ENCODE data around the gene SYTL5.

SYTL5 gene

DNA sequence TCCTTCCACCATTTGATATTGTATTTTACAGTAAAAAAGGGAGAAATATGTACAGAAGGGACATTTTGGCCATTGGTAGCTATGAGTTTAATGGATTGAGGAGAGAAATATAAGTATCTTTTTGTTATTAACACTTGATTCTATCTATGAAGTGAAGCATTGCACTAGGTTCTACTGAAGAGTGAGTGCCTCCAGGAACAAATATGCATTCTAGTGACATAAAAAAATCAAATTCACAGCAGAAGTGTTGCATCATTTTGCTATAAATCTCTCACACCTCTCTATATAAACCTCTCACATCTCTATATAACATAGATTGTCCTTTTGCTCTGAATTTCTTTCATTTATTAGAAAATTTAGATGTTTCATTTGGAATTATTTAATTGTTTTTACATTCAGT lies 425 bp downstream of the SYTL5 start:
- no peak for TF ChIP-seq Cebpa-rat (IDR thresholded peaks at IDR 0.05)
- no peaks in the 10 kb centered on the region for H3K27me3 ChIP-seq
- H3K9ac ChIP-seq: no peak overlapping the region
- H4K20me1 ChIP-seq: no peaks in the 10 kb centered on the region
- no peak overlapping the region for H3K27ac ChIP-seq
- no peak overlapping the region for H3K4me2 ChIP-seq
- H3K4me3 ChIP-seq: no peak overlapping the region
- peaks cover 0 to 25% (median 14%) of the 10 kb centered on the region in 11 experiments; a peak in 14 of 22 replicates for H3K9me3 ChIP-seq (replicated peaks in 1 of 11)
- H3K36me3 ChIP-seq: no peaks in the 10 kb centered on the region
- no peaks in the 10 kb centered on the region for H3K4me1 ChIP-seq

DNA sequence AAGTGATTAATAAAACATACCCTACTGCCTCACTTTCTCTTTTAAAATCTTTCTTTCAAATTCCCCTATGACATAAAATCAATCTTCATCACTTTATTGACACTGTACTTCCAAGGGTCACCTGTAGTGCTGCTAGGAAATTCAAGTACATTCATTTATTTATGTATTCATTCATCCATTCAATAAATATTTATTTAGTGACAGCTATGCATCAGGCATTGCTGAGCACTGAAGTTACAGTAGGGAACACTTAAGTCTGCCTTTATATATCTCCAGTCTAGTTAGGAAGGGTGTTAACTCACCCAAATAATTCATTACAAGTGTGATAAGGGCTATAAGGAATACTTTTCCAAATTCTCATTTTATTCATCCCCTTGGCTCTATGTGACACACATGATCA lies 2.3 kb downstream of the SYTL5 start:
- Histone ChIP-seq H3K9me3 (replicated peaks in 1 of 11) (peaks cover 0 to 22% (median 14%) of the 10 kb centered on the region in 11 experiments; a peak in 14 of 22 replicates), H3K4me2 (no peak overlapping the region), H4K20me1 (no peaks in the 10 kb centered on the region), H3K27ac (no peak overlapping the region), H3K27me3 (no peaks in the 10 kb centered on the region), H3K4me3 (no peak overlapping the region), H3K9ac (no peak overlapping the region), H3K36me3 (no peaks in the 10 kb centered on the region), H3K4me1 (no peaks in the 10 kb centered on the region)
- no peak for TF ChIP-seq Cebpa-rat (IDR thresholded peaks at IDR 0.05)

DNA sequence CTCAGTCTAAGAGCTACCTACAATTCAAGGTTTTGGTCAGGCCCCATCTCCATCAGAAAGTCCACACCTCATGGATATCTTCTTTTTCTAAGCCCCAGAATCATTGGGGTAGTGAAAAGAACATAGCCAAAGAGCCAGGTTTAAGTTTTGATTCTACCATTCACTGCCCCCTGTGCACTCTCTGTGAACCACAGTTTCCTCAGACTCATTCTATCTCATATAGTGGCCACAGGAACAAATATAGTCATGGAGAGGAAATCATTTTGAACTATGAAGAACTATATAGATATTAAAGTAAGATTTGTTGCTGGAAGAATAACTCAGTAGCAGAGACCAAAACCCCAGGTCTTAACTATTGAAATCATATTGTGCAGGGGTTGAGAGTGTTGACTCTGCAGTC lies 3.3 kb downstream of the SYTL5 start:
- H3K9me3 ChIP-seq (replicated peaks in 1 of 11): peaks cover 0 to 13% (median 8%) of the 10 kb centered on the region in 11 experiments; a peak in 14 of 22 replicates
- no peaks in the 10 kb centered on the region for H4K20me1 ChIP-seq
- no peak for TF ChIP-seq Cebpa-rat (IDR thresholded peaks at IDR 0.05)
- H3K4me3 ChIP-seq: no peak overlapping the region
- H3K4me1 ChIP-seq: no peaks in the 10 kb centered on the region
- no peak overlapping the region for H3K9ac ChIP-seq
- no peak overlapping the region for H3K4me2 ChIP-seq
- H3K36me3 ChIP-seq: no peaks in the 10 kb centered on the region
- H3K27me3 ChIP-seq: no peaks in the 10 kb centered on the region
- H3K27ac ChIP-seq: no peak overlapping the region

DNA sequence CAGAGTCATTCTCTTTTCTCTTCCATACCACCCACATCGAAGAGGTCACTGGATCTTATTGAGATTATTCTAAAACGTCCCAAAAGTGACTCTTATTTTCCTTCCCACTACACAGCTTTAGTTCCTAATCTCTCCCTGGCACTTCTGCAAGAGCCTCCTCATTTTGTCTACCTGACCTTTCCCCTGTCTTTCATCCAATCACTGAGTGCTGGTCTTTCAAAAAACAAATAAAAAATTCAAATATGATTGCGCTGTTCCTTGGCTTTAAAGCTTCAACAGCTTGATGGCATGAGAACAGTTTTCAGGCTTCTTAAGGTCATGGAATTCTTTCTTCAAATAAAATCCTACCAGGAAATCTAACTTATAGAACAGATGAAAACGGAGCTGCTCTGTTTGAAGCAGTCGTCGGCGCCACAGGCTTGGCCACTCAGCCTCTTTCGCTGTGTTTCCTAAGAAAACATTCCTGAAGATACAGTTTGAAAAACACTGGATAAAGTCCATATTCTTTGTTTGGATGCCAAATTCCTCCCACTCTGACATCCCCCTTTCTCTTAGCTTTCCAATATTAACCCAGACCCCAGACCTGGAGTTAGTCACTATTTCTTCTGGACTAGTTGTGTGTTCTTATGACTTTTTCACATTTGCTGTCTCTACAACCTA lies 12.5 kb downstream of the SYTL5 start:
- H3K27ac ChIP-seq: no peak overlapping the region
- H3K9me3 ChIP-seq (replicated peaks in 1 of 11): peaks cover 0 to 2% (median under 1%) of the 10 kb centered on the region in 11 experiments; a peak in 8 of 22 replicates
- H3K27me3 ChIP-seq: no peaks in the 10 kb centered on the region
- H3K9ac ChIP-seq: no peak overlapping the region
- H3K4me3 ChIP-seq: no peak overlapping the region
- TF ChIP-seq Cebpa-rat (IDR thresholded peaks at IDR 0.05): no peak
- H3K4me1 ChIP-seq: peaks cover 0 to 15% (median 8%) of the 10 kb centered on the region in 10 experiments; a peak in 11 of 20 replicates
- no peak overlapping the region for H3K4me2 ChIP-seq
- no peaks in the 10 kb centered on the region for H3K36me3 ChIP-seq
- no peaks in the 10 kb centered on the region for H4K20me1 ChIP-seq

DNA sequence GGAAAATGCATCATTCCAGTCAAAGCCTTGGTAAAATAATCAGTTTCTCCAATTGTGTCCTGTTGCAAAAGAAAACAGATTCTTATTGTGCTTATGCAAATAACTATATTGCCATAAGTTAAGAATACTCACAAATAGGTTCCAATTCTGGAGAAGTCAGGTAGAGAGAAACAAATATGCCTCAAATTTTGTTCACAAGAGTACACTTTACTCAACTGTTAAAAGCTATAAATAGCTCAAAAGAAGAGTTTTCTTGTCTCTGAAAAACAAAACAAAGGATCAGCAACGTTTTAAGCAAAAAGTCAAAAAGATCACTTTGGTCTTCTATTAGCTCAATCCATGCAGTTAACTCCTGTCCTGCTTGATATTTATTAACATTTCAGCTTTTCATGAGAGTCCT lies 21.9 kb downstream of the SYTL5 start:
- no peak for TF ChIP-seq Cebpa-rat (IDR thresholded peaks at IDR 0.05)
- no peaks in the 10 kb centered on the region for H3K36me3 ChIP-seq
- no peak overlapping the region for H3K27ac ChIP-seq
- no peak overlapping the region for H3K9ac ChIP-seq
- H3K4me2 ChIP-seq: no peak overlapping the region
- H3K9me3 ChIP-seq (replicated peaks in 1 of 11): peaks cover 12 to 33% (median 22%) of the 10 kb centered on the region in 11 experiments
- no peaks in the 10 kb centered on the region for H3K27me3 ChIP-seq
- no peak overlapping the region for H3K4me3 ChIP-seq
- peaks cover 0 to 3% (median 0%) of the 10 kb centered on the region in 10 experiments; a peak in 1 of 20 replicates for H3K4me1 ChIP-seq
- H4K20me1 ChIP-seq: no peaks in the 10 kb centered on the region

DNA sequence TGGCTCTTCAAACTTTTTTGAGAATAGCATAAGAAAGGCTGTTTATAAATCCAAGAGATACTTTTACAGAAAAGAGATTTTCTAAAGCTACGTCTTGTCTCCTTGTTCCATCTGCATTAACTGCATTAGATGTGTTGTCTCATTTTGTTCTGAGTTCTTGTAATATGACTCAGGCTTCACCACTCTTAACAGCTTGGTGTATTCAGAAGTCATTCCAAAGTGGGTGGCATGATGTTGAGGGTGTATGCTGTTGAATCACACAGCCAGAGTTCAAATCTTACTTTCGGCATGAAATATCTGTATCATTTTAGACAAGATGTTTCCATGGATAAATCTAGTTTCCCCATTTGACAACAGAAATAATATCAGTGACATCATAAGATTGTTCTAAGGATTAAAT lies 30.1 kb downstream of the SYTL5 start:
- no peak for TF ChIP-seq Cebpa-rat (IDR thresholded peaks at IDR 0.05)
- H3K4me2 ChIP-seq: no peak overlapping the region
- peaks cover 0 to 4% (median 0%) of the 10 kb centered on the region in 11 experiments; a peak in 1 of 22 replicates for H3K9me3 ChIP-seq (replicated peaks in 1 of 11)
- H3K36me3 ChIP-seq: no peaks in the 10 kb centered on the region
- H3K27ac ChIP-seq: no peak overlapping the region
- no peak overlapping the region for H3K4me3 ChIP-seq
- H3K4me1 ChIP-seq: no peaks in the 10 kb centered on the region
- H3K27me3 ChIP-seq: no peaks in the 10 kb centered on the region
- H3K9ac ChIP-seq: no peak overlapping the region
- no peaks in the 10 kb centered on the region for H4K20me1 ChIP-seq

DNA sequence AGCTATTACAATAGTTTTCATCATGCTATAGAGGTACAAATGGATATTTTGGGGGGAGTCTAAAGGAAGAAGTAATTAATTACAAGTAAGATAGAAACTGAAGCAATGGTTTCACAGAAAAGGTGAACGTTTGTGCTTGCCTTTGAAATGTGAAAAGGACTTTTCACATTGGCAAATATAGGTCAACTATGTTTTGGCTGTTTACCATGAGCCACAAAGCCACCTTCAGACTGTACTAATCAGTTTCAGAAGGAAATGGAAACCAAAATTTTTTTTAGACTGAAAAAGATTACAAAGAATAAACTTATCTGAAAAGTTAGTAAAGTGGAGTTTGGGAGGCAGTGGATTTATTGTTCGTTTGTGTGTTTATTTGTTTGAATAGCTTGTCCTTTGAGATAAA lies 32.1 kb downstream of the SYTL5 start:
- Histone ChIP-seq H3K4me1 (no peaks in the 10 kb centered on the region), H3K27ac (no peak overlapping the region), H3K9ac (no peak overlapping the region), H4K20me1 (no peaks in the 10 kb centered on the region), H3K9me3 (replicated peaks in 1 of 11) (peaks cover 0 to 4% (median 0%) of the 10 kb centered on the region in 11 experiments; a peak in 1 of 22 replicates), H3K4me2 (no peak overlapping the region), H3K27me3 (no peaks in the 10 kb centered on the region), H3K4me3 (no peak overlapping the region), H3K36me3 (no peaks in the 10 kb centered on the region)
- no peak for TF ChIP-seq Cebpa-rat (IDR thresholded peaks at IDR 0.05)

DNA sequence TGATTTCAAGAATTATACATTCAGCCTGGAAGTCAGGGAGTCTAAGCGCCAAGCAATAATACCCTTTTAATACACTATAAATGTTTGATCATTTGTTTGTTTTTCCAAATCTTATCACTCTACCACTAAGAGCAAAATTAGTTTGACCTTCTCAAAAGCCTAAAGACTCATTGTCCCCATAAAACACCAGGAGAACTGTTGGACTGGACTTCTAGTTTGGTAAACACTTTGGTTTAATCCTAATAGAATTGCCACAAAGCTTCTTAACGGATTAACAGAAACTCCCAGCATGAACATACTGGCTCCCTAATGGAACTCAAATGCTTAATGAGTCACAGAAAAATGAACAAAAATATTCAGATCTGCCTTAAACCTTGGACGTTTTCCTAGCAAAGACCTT lies 34.9 kb downstream of the SYTL5 start:
- Histone ChIP-seq H3K9me3 (replicated peaks in 1 of 11) (peaks cover 0 to 2% (median 0%) of the 10 kb centered on the region in 11 experiments; a peak in 2 of 22 replicates), H3K4me1 (no peaks in the 10 kb centered on the region), H3K4me2 (no peak overlapping the region), H3K27ac (no peak overlapping the region), H3K4me3 (no peak overlapping the region), H3K36me3 (no peaks in the 10 kb centered on the region), H3K27me3 (no peaks in the 10 kb centered on the region), H3K9ac (no peak overlapping the region), H4K20me1 (no peaks in the 10 kb centered on the region)
- TF ChIP-seq Cebpa-rat (IDR thresholded peaks at IDR 0.05): no peak

DNA sequence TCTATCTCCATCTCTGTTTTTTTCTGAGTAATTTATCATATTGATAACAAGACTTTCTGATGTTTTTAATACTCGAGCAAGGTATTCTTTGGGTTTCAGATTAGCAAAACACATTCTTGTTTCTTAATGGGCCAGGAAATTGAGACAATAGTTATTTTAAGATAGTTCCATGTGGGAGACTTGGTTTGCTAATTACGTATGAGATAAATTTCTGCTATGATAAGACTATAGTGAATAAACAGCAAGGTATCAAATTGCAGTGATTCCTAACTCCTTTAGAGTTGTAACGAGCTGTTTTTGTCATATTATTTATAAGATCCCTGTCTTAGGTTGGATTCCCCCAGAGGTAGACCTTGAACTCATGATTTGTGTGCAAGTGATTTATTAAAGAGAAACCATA lies 38.3 kb downstream of the SYTL5 start:
- no peaks in the 10 kb centered on the region for H4K20me1 ChIP-seq
- H3K36me3 ChIP-seq: no peaks in the 10 kb centered on the region
- H3K4me1 ChIP-seq: no peaks in the 10 kb centered on the region
- no peaks in the 10 kb centered on the region for H3K27me3 ChIP-seq
- no peak for TF ChIP-seq Cebpa-rat (IDR thresholded peaks at IDR 0.05)
- no peak overlapping the region for H3K4me2 ChIP-seq
- H3K4me3 ChIP-seq: no peak overlapping the region
- H3K27ac ChIP-seq: no peak overlapping the region
- H3K9ac ChIP-seq: no peak overlapping the region
- peaks cover 0 to 15% (median 5%) of the 10 kb centered on the region in 11 experiments; a peak in 7 of 22 replicates for H3K9me3 ChIP-seq (replicated peaks in 1 of 11)

DNA sequence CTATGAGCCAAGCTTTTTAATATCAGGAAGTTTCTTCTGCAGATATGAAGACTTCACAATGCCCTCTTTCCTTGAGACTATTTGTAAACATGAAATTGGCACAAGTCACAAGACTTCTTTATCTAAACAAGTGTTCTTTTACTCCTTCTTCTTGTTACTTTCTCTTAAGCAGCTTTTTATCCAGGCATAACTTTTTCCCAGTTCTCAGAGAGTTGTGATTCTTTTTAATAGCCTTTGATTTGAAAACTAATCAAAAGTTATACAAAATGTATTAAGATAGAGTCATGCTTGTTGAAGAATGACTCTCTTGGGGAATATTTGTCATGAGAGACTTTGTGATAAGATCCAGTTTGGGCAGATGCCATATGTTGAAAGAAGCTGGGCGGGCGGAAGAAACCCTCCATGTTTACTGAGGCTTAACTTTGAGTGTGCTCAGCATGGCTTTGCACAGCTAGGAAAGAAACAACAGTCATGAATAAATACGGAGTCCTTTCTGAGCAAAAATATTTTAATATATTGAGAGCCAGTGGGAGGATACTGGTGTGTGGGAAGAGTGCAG lies 39.3 kb downstream of the SYTL5 start:
- no peaks in the 10 kb centered on the region for H4K20me1 ChIP-seq
- H3K27ac ChIP-seq: no peak overlapping the region
- no peak for TF ChIP-seq Cebpa-rat (IDR thresholded peaks at IDR 0.05)
- no peak overlapping the region for H3K9ac ChIP-seq
- H3K9me3 ChIP-seq (replicated peaks in 1 of 11): peaks cover 0 to 15% (median 5%) of the 10 kb centered on the region in 11 experiments; a peak in 7 of 22 replicates
- H3K4me1 ChIP-seq: no peaks in the 10 kb centered on the region
- H3K36me3 ChIP-seq: no peaks in the 10 kb centered on the region
- H3K4me2 ChIP-seq: no peak overlapping the region
- no peaks in the 10 kb centered on the region for H3K27me3 ChIP-seq
- no peak overlapping the region for H3K4me3 ChIP-seq

Data from BLaER1 treated with 17β-estradiol and CSF1 and Interleukin-3, amounts not matched to agents 10 nM and 100 nM (cell line).